Measurements from ENCODE around the gene CDIPT.

CDIPT gene

GRCh38 chr16:29809850-29810698 lies 53.0 kb downstream of the CDIPT start:
- DNase-seq (ENCODE audit: low read depth), result no peak

DNA sequence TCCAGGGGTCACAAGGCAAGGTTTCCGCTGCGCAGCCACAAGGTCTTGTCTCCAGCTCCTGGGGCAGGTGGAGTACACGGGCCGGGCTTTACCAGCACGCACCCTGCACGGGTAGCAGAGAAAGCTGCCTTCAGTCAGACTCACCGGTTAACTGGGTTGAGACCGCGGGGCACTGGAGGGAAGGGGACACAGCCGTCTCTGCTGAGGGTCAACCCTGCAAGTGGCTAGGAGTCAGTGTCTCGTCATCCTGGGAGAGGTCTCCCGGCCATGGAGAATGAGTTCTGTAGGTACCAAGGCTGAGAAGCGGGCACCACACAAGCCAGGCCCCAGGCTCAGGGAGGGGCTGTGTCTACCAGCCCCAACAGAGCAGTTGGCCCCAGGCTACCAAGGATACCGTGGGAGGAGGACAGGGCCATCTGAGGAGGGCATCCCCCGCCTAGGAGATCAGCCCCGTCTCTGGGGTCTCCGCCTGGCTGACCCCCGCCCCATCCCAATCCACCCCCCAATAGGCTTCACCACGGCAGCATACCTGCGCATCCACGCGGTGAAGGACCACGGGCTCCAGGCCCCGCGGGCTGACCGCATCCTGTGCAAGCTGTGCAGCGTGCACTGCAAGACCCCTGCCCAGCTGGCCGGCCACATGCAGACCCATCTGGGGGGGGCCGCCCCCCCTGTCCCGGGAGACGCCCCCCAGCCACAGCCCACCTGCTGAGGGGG lies 53.8 kb downstream of the CDIPT start:
- DNase-seq (ENCODE audit: low read depth), result no peak
